ENCODE results near the gene HIPK1.
A peak's percentile ranks its signal among the peaks of the same experiment; 100 is the strongest.

Gene HIPK1

GRCh38 chr1:113993766-113994165 is 64.6 kb downstream of the HIPK1 start:
- Histone ChIP-seq H3K4me3 (replicated peaks; ENCODE audit: insufficient read depth, low read length) (no peak overlapping the region), H3K27me3 (ENCODE audit: insufficient read depth, poor library complexity, severe bottlenecking) (no peaks in the 10 kb centered on the region), H3K27ac (replicated peaks) (no peak overlapping the region)
- no peak for DNase-seq (ENCODE audit: low read depth in 1 of 2, low spot score in 1 of 2)
- TF ChIP-seq, protein P1, sequence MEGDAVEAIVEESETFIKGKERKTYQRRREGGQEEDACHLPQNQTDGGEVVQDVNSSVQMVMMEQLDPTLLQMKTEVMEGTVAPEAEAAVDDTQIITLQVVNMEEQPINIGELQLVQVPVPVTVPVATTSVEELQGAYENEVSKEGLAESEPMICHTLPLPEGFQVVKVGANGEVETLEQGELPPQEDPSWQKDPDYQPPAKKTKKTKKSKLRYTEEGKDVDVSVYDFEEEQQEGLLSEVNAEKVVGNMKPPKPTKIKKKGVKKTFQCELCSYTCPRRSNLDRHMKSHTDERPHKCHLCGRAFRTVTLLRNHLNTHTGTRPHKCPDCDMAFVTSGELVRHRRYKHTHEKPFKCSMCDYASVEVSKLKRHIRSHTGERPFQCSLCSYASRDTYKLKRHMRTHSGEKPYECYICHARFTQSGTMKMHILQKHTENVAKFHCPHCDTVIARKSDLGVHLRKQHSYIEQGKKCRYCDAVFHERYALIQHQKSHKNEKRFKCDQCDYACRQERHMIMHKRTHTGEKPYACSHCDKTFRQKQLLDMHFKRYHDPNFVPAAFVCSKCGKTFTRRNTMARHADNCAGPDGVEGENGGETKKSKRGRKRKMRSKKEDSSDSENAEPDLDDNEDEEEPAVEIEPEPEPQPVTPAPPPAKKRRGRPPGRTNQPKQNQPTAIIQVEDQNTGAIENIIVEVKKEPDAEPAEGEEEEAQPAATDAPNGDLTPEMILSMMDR (IDR thresholded peaks at IDR 0.05; ENCODE audit: insufficient read depth, low read length): no peak
- no peak for TF ChIP-seq REST (IDR thresholded peaks at IDR 0.05; ENCODE audit: insufficient replicate concordance, low read depth)

GRCh38 chr1:113995382-113995781 is 66.3 kb downstream of the HIPK1 start:
- TF ChIP-seq GABPA (IDR thresholded peaks at IDR 0.05; ENCODE audit: low read depth) (no peak), POLR2AphosphoS5 (IDR thresholded peaks at IDR 0.05; ENCODE audit: low read depth) (no peak), SPI1 (IDR thresholded peaks at IDR 0.05; ENCODE audit: borderline replicate concordance, low read depth) (no peak), REST (IDR thresholded peaks at IDR 0.05; ENCODE audit: insufficient replicate concordance, low read depth) (no peak)
- TF ChIP-seq, protein P1 (IDR thresholded peaks at IDR 0.05; ENCODE audit: insufficient read depth, low read length): no peak
- Histone ChIP-seq H3K27me3 (ENCODE audit: insufficient read depth, poor library complexity, severe bottlenecking) (no peaks in the 10 kb centered on the region), H3K4me3 (replicated peaks; ENCODE audit: insufficient read depth, low read length) (no peak overlapping the region), H3K27ac (replicated peaks) (no peak overlapping the region)
- no peak for DNase-seq (ENCODE audit: low read depth in 1 of 2, low spot score in 1 of 2)

DNA sequence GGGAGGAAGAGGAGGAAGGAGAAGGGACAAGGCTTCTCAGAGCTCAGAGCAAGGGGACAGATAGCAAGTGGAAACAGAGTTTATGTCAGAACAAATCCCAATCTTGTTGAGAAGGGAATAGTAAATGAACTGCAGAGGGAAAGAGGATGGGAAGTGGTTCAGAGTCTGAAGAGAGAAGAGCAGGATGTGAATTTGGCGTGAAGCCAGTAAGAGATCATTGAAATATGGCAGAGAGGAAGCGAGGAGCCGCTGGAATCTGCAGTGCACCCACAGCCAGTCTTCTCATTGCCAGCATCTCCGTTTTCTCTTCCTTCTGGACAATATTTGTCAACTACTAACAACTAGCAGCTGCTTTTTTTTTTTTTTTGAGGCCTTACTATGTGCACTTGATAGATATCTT is 69.2 kb downstream of the HIPK1 start:
- Histone ChIP-seq H3K4me3 (replicated peaks; ENCODE audit: insufficient read depth, low read length) (no peak overlapping the region), H3K27me3 (ENCODE audit: insufficient read depth, poor library complexity, severe bottlenecking) (no peaks in the 10 kb centered on the region), H3K27ac (replicated peaks) (no peak overlapping the region)
- no peak for DNase-seq (ENCODE audit: low read depth in 1 of 2, low spot score in 1 of 2)
- TF ChIP-seq SPI1 (IDR thresholded peaks at IDR 0.05; ENCODE audit: borderline replicate concordance, low read depth): peak; percentile 16; the same call in 1 of the 2 replicates
- no peak for TF ChIP-seq GABPA (IDR thresholded peaks at IDR 0.05; ENCODE audit: low read depth)

DNA sequence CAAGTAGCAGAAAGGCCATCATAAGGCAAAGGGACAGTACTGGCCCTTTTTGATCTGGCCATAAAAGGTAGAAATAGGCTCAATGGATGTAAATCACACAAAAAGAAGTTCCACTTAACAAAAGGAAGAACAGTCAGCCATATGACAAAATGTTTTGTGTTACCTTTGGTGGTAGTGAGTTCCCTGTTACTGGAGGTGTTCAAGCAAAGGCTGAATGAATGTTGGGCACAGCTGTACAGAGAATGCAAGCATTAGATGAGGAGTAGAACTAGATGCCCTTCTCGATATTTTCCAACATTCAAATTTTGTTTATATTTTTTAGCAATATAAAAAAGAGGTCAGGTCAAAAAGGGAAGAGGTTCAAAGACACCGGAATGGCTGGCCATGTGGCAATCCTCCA is 70.1 kb downstream of the HIPK1 start:
- TF ChIP-seq REST (IDR thresholded peaks at IDR 0.05; ENCODE audit: insufficient replicate concordance, low read depth): no peak
- no peak for TF ChIP-seq GABPA (IDR thresholded peaks at IDR 0.05; ENCODE audit: low read depth)
- TF ChIP-seq, protein P1 (IDR thresholded peaks at IDR 0.05; ENCODE audit: insufficient read depth, low read length): no peak
- no peak for TF ChIP-seq POLR2AphosphoS5 (IDR thresholded peaks at IDR 0.05; ENCODE audit: low read depth)
- 0 out of 2 replicates have a peak, but pooled peaks have one; percentile 5 for TF ChIP-seq SPI1 (IDR thresholded peaks at IDR 0.05; ENCODE audit: borderline replicate concordance, low read depth)
- Histone ChIP-seq H3K4me3 (replicated peaks; ENCODE audit: insufficient read depth, low read length) (no peak overlapping the region), H3K27me3 (ENCODE audit: insufficient read depth, poor library complexity, severe bottlenecking) (no peaks in the 10 kb centered on the region), H3K27ac (replicated peaks) (no peak overlapping the region)
- DNase-seq (ENCODE audit: low read depth in 1 of 2, low spot score in 1 of 2): no peak

Measured in HL-60 (cell line).